ENCODE measurements around the gene APOC4.
A peak's percentile ranks its signal among the peaks of the same experiment; 100 is the strongest.
"Not testable (repeated sequence)": the region's sequence is repeated elsewhere in the genome, so short reads cannot be mapped to it uniquely, and the experiment has no call there.

APOC4 gene

DNA sequence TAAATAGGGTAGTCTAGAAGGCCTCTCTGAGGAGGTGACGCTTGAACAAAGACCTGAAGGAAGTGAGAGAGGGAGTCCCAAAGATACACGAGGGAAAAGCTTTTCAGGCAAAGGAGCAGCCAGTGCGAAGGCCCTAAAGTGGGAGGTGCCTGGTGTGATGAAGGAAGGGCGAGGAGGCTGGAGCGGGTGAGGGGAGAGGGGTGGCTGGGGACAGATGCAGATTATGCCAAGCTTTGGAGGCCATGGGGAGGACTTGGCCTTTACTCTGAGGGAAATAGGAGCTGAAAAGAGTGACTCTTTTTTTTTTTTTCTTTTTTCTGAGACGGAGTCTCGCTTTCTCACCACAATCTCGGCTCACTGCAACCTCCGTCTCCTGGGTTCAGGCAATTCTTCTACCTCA is 16.1 kb downstream of the APOC4 start:
- no peak for DNase-seq (ENCODE audit: low read depth)

GRCh38 chr19:44959691-44960090 is 17.7 kb downstream of the APOC4 start:
- no peak for DNase-seq (ENCODE audit: low read depth)

DNA sequence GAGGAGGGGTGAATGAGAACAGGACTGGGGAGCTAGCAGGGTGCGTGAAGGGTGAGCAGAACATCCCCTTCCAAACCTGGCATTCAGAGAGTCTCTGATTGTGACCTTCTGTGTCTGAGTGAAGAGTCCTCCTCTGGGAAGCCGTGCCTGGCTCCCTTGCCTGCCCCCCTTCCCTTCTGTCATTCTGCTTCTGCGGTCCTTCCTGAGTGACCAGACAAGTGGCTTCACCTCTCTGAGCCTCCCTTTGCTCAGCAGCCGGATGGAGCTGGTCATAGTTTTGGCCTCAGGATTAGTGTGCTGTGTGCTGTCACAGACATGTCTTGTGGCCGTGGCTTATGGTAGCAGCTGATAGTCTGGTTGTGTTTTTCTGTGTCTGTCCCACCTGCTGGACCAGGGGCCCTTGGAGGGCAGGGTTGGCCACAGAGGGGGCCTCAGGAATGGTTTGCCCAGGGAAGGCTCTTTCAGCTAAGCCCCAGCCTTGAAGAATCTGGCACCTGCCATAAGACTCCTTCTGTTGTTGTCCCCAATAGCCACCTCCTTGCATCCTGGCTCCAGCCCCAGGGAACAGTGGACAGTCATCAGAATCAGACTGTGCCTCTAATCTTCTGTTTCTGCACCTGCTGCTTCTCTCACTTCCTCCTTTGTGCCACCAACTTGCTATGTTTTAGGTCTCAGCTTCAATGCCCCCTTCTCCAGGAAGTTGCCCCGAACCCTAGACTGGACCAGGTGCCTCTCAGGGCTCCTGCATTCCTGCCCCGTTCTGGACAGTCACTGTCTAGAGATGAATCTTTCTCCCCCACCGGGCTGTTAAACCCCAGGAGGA is 19.1 kb downstream of the APOC4 start:
- no peak for DNase-seq (ENCODE audit: low read depth)

DNA sequence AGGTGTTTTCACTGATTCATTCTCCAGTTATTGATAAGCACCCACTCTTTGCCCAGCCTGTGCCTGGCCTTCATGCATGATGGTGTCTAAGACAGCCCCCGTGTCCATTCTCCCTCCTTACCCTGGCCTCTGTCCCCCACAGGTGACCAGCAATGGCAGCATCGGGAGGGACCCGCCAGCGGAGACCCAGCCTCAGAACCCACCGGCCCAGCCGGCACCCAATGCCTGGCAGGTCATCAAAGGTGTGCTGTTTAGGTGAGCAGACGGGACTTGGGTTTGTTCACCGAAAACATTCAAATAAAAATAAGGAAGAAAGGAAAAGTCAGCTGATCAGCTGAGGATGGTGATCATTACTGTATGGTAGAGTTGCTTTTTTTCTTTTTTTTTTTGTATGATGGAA is 19.8 kb downstream of the APOC4 start:
- no peak for DNase-seq (ENCODE audit: low read depth)

DNA sequence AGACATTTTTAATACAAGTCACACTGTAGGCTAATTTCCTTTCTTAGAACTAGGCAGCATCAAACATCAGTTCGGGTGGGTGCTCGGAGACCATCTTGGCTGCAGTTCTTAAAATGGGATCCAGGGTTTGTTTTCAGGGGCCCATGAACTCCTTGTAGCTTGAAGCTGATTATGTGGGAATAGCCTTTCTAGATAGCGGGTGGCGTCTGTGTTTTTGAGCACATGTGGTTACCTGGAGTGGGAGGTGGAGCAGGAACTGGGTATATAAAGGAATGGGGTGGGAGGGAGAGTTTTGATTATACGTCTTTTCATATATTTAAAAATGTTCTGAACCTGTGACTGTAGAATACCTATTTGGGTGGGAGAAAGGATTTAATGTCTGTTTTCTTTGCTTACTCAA is 26.1 kb downstream of the APOC4 start:
- no peak for DNase-seq (ENCODE audit: low read depth)

DNA sequence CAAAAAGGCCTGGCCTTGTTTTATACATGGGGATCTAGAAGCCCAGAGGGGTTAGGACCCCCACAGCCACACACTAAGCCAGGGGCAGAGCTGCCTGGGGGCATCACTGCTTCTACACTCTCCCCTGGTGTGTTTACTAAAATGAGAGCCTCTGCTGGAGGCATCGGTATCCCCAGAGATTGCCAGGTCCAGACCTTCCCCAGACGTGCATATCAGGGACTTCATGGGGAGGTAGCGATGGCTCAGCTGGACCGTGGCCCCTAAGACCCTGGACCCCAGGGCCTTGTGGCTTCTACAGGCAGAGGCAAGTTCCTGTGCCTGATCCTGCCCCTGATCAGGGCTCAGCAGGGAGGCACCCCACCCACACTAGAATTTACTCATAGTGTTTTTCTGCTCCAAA is 26.6 kb downstream of the APOC4 start:
- DNase-seq (ENCODE audit: low read depth): no peak

DNA sequence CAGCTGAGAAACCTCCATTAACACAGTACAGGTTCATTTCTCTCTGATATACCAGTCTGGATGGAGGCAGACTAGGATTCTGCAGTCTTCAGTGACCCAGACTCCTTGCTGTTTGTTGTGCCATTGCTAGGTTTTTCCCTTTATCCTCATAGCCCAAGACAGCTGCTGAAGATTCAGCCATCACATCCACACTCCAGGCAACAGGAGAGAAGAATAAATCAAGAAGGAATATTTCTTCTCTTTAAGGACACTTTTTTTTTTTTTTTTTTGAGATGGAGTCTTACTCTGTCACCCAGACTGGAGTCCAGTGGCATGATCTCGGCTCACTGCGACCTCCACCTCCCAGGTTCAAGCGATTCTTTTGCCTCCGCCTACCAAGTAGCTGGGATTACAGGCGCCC is 27.4 kb downstream of the APOC4 start:
- DNase-seq (ENCODE audit: low read depth): no peak

GRCh38 chr19:44971451-44971850 is 29.4 kb downstream of the APOC4 start:
- DNase-seq (ENCODE audit: low read depth): not testable (repeated sequence)

DNA sequence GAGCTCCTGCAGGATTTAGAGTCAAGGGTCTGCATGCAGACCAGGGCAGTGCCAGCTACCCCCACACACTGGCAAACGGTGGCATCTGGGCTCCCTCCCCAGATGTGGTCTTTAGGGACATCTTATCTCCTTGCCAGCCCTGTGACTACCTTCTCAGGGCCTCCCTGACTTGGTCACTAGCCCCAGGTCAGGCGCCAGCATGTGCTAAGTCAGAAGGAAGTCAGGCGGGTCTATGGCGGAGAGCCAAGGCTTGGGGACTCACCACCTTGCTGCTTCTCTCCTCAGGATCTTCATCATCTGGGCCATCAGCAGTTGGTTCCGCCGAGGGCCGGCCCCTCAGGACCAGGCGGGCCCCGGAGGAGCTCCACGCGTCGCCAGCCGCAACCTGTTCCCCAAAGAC is 30.8 kb downstream of the APOC4 start:
- no peak for DNase-seq (ENCODE audit: low read depth)

- DNase-seq (ENCODE audit: low read depth): no peak
These were observed 32.1 kb downstream of the APOC4 start for GRCh38 chr19:44973982-44974735.

- DNase-seq (ENCODE audit: low read depth): no peak
These were observed 32.8 kb downstream of the APOC4 start for GRCh38 chr19:44974857-44975256.

- no peak for DNase-seq (ENCODE audit: low read depth)
These were observed 33.4 kb downstream of the APOC4 start for GRCh38 chr19:44975444-44975843.

DNA sequence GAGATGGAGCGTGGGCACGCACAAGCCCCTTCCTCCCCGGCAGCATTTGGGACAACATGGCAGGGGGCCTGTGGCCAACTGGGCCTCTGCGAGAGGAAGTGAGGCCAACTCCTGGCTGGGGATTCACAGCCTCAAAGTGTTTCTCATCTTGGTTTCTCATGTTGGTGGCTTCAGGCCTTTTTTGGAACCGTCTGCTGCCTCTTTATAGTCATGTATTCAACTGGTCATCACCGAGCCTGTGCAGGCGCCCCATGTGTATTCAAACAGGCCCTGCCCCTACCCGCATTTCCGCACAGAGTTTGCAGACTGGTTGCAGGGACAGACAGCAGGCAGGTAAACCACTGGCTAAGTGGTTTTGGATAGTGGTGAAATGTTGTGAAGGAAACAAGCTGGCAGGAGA is 42.0 kb downstream of the APOC4 start:
- no peak for DNase-seq (ENCODE audit: low read depth)

DNA sequence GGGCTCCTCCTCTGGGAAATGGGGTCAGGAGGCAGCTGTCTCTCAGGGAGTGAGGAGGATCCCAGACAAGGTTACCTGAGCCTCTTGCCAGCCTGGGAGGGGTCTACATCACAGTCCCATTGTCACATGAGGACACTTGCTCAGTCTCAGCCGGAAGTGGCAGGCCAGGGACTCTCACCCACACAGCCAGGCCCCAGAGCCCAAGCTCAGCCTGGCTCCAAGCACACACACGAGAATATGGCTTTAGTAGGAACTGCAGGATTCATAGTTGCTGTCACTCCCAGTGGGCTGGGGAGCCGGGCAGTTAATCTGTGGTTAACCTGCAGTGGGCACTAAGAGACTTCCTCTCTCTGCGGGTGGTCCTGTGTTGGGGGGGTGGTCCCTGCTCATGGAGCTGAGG is 43.4 kb downstream of the APOC4 start:
- DNase-seq (ENCODE audit: low read depth): no peak

- DNase-seq (ENCODE audit: low read depth): no peak
These were observed 44.4 kb downstream of the APOC4 start for GRCh38 chr19:44986389-44986788.

DNA sequence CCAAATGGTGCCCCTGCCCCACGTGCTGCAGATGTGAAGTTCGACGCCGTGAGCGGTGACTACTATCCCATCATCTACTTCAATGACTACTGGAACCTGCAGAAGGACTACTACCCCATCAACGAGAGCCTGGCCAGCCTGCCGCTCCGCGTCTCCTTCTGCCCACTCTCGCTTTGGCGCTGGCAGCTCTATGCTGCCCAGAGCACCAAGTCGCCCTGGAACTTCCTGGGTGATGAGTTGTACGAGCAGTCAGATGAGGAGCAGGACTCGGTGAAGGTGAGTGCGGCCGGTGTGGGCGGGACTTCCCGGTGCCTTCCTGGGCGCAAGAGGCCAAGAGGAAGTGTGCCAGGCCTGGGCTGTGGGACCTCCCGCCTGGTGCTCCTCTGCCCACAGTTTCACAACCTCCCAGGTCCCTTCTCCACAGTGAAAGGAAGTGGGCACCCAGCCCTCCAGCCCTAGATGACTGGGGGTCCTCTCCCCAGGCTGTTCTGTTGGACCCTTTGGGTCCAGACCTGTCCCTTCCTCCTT is 45.2 kb downstream of the APOC4 start:
- no peak for DNase-seq (ENCODE audit: low read depth)

DNA sequence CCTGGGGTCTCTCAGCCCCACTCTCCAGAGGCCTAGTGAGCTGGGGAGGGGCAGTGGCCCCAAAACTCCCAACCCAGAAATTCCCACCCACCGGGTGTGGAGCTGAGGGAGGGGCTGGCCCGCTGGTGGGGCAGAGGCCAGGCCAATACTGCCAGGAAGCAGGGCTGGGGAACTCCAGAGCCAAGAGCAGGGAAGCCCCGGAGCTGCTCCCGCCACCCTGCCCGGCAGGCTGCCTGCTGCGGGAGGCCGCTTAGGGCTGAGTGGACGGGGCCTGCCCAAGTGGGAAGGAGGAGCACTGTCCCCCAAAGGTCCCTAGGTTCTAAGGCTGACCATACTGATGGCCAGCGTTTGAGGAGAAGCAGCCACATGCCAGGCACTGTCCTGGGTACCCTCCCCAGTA is 46.2 kb downstream of the APOC4 start:
- no peak for DNase-seq (ENCODE audit: low read depth)

DNA sequence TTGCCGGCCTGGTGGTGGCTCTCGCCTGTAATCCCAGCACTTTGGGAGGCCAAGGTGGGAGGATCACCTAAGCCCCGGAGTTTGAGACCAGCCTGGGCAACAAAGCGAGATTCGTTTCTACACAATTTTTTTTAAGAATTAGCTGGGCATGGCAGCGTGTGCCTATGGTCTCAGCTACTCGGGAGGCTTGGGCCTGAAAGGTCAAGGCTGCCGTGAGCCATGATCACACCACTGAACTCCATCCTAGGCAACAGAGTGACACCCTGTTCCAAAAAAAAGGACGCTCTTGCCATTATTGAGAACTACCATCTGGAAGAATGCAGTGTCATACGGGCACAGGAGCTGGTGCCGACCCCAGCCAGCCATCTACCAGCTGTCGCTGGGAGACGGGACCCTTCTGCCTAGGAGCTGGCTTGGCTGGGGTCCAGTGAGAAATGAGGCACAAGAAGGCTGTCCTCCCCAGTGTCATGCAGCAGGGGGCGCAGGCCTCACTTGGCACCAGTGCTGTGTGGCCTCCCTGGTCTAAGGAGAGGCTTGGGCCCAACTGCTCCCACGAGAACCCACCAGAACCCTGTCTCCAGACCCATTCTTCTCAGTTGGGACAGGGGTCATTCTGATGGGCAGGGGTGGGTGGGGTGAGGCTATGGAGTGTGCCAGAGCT is 47.0 kb downstream of the APOC4 start:
- peak; percentile 29 for DNase-seq (ENCODE audit: low read depth)

DNA sequence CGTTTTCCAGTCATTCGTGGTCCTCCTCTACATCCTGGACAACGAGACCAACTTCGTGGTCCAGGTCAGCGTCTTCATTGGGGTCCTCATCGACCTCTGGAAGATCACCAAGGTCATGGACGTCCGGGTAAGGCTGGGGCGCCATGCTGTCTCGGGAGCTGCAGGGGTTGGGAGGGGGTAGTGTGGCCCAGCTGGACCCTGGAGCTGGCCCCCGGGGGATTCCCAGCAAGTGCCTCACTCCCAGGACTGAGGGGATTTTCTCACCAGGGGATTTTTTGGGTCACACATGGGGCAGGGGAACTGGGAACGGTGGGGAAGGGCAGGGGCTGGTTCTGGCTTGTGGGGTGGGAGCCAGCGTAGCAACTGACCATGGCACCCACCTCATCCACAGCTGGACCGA is 48.4 kb downstream of the APOC4 start:
- DNase-seq (ENCODE audit: low read depth): no peak

GRCh38 chr19:44990966-44991365 is 48.9 kb downstream of the APOC4 start:
- no peak for DNase-seq (ENCODE audit: low read depth)

- DNase-seq (ENCODE audit: low read depth): no peak
These were observed 50.5 kb downstream of the APOC4 start for GRCh38 chr19:44992336-44993163.

- DNase-seq (ENCODE audit: low read depth): no peak
These were observed 51.5 kb downstream of the APOC4 start for GRCh38 chr19:44993526-44993925.

All from T-helper 22 cell (primary cell).